GM19438 (cell line): ENCODE results near the gene OTUB1.

Experiments
- ATAC-seq: cut with Tn5 transposase; IDR thresholded peaks from one replicate; pipeline ENCODE4 v1.9.1; 2021; ENCODE audit warnings: low read depth; ENCODE audit not compliant: unreplicated experiment

Gene OTUB1

DNA sequence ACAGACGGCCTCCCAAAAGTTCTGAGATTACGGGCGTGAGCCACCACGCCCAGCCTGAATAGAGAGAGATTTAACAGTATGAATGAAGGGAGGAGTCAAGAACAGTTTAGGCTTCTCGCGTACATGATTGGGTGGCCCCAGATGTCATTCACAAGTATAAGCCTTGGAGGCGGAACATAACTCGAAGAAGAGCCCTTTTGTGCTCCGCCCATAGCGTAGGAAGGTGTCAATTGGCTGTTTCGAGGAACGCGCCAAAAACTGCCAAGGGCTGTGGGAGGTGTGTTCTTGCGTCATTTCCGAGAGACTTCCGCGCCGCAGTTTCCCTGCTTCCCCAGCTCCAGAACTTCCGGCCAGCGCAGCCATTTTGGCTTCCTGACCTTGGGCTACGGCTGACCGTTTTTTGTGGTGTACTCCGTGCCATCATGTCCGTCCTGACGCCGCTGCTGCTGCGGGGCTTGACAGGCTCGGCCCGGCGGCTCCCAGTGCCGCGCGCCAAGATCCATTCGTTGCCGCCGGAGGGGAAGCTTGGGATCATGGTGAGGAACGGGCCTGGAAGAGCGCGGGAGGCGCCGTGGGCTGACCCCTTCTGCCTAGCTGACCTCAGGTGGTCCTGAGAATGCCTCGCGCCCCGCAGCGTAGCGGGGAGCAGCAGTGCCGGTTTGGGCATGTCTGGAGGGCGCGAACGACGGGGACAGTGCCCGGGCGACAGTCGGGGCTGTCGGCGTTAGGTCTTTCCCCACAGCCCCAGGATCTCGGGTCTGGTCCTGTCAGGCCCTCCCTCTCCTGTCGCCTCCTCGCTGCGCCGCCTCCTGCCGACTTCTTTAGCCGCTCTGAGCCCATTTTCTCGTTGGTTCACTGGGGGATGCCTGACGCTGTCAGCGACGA lies 11.7 kb upstream of the OTUB1 start, which contains the start of gene COX8A:
COX8A (plus strand) TSS at position 362 of the 885 bp plus-strand sequence; CDS start at position 423, 61 bp downstream.
- ATAC-seq: peak; percentile 97

DNA sequence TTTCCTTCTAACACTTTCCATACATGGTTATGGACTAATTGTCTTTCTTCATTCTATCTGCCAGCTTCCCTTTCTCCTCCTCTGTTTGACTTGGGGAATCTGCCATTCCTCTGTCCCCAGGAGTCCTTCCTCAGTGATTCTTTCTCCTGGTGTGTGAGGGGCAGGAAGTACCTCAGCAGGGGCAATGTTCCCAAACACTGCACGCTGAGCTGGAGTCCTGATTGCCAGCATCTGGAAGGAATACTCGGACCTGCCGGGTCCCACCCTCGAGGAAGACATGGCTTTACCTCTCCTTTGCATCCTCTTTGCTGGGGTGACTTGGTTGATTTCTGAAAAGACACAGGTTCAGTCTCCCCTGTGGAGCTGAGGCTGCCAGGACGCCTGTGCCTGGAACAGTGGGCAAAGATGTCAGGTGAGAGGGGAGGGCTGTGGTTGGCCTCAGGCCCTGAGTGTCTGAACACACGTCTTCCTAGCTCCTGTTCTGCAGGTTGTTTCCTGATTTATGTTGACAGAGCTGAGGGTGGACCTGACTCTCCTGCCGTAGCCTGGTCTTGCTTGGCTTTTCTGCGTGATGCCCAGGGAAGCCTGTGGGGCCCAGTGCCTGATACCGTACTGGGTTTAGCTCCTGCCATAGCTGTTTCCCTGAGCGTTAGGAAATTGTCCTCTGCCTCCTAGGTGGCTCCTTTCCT lies 7.5 kb upstream of the OTUB1 start:
- ATAC-seq: no peak

DNA sequence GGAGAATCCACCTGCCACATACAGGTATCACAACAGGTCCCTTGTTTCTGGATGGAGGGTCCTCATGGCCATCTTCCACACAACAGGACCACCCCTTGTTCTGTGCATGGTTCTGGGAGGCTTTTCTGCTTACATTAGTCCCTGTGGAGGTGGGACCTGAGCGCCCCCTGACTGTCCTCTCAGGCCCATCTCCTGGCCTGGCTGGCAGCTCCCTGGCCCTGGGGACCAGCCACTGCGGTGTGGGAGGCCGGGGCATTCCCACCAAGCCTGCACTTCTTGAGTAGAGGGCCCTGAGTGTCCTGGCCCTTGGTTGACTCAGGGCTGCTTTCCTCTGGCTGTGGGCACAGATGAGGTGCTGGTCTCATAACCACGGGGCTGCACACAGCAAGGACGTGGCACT lies 6.8 kb upstream of the OTUB1 start:
- no peak for ATAC-seq

DNA sequence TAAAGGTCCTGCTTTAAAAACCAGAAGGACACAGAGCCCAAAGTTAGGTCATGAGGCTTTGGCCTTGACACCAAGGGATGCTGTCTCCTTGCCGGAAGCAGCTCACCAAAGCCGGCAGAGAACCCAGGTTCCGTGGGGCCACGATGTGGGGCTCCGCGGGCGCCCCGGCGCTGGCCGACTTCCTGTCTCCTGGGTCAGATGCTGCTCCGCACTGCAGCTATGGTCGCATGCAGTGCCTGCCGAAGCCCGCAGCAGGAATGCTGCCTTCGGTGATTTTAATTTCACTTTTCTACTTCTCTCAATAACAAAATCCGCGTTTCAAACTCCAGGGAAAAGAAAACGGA lies 454 bp upstream of the OTUB1 start:
- ATAC-seq: peak; percentile 50

DNA sequence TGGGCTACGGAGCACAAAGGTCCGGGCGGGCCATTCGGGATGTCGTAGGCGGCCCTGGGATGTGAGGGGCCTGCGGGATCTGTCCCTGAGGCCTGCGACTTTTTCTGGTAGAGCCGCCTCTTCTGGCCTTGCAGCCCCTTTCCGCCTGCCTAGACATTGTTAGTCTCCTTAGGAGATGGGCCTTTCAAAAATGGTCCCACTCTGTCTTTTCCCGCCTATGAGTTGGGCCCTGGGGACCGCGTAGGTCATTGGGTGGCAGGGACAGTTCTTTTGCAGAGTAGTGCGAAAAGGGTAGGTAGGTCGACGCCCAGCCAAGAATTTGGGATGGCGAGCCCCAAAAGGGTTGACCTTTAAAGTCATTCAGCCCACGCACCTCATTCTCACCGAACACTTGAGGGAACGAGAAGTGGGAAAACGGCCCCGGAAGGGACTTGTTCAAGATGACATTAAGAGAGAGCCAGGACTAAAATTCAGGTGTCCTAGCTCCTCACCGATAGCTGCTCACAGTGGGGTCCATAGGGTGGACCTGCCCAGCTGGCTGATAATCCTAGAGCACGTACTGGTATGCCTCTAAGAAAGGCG lies 785 bp downstream of the OTUB1 start:
- ATAC-seq: no peak

DNA sequence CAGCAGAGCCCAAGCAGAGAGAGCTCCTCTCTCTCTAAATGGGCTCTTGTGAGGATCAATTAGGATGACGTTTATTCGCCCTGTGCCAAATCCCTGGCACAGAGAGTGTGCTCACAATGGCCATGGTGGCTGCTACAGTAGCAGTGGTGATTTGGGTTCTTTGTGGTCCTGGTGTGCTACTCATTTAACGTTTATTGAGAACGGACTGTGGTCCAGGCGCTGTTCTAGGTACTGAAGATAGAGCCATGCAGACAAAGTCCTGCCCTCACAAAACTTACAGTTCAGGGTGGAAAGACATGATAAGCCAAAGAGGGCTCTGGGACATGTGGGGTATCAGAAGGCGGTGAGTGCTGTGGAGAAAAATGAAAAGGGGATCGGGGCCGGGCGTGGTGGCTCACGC lies 5.3 kb downstream of the OTUB1 start:
- no peak for ATAC-seq

DNA sequence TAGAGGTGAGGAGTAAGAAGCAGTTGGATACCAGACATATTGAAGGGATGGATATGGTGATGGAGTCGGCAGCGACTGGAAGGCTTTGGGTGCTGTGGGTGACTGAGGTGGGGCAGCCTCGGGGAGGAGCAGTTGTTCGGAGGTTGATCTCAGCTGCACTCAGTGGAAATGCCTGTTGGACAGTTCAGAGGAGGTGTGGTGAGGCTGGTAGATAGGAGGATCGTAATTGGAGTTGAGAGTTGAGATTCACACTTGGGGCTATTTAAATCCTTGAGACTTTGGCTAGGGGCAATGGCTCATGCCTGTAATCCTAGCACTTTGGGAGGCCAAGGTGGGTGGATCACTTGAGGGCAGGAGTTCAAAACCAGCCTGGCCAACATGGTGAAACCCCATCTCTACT lies 6.9 kb downstream of the OTUB1 start:
- no peak for ATAC-seq

DNA sequence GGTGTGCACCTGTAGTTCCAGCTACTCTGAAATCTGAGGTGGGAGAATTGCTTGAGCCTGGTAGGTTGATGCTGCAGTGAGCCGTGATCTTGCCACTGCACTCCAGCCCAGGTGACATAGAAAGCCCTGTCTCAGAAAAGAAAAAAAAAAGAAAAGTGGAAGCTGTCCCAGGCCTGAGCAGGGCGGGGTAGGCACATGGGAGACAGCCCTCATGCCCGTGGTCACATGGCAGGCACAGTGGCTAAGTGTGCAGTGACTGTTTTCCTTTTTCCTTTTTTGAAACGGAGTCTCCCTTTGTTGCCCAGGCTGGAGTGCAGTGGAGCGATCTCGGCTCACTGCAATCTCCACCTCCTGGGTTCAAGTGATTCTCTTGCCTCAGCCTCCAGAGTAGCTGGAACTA lies 7.8 kb downstream of the OTUB1 start:
- no peak for ATAC-seq

DNA sequence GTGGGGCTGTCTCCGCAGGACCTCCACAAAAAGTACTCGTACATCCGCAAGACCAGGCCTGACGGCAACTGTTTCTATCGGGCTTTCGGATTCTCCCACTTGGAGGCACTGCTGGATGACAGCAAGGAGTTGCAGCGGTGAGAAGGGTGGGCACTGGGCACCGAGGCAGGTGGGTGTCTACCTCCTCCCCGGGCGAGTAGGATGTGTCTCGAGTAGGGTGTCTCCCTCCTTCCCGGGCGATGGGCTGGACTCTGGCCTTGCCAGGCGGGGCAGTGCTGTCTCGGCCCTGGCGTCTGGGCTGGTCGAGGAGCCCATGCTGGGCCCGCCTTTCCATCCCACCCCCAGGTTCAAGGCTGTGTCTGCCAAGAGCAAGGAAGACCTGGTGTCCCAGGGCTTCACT lies 10.3 kb downstream of the OTUB1 start:
- no peak for ATAC-seq

DNA sequence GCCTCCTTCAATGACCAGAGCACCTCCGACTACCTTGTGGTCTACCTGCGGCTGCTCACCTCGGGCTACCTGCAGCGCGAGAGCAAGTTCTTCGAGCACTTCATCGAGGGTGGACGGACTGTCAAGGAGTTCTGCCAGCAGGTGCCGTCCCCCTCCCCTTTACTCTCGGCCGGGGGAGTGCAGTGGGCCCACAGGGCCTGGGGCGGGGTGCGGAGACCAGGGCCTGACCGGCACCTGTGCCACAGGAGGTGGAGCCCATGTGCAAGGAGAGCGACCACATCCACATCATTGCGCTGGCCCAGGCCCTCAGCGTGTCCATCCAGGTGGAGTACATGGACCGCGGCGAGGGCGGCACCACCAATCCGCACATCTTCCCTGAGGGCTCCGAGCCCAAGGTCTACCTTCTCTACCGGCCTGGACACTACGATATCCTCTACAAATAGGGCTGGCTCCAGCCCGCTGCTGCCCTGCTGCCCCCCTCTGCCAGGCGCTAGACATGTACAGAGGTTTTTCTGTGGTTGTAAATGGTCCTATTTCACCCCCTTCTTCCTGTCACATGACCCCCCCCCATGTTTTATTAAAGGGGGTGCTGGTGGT lies 11.0 kb downstream of the OTUB1 start:
- no peak for ATAC-seq

DNA sequence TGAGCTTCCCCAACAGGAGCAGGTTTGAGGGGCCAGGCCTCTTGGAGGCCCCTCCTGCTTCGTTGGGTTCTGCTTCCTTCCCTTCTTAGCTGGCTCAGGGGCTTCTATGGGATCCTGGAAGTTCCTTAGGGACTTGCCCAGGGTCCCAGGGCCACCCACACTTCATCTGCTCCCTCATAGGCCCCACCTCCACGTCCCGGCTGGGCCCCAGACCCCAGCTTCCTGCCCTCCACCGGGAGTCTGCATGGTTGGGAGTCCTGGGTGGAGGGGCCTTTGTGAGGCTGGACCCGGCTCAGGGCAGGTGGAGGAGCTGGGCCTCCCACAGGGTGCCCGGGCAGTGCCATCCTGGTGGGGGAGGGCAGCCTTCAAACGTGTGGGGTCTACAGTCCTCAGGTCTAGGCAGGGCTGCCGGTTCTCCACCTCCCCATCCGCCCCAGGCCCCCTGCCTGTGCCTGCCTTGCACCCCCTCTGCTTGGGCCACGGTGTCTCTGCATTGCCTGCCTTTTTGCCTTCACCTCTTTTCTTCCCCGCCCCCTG lies 11.6 kb downstream of the OTUB1 start:
- ATAC-seq: no peak

DNA sequence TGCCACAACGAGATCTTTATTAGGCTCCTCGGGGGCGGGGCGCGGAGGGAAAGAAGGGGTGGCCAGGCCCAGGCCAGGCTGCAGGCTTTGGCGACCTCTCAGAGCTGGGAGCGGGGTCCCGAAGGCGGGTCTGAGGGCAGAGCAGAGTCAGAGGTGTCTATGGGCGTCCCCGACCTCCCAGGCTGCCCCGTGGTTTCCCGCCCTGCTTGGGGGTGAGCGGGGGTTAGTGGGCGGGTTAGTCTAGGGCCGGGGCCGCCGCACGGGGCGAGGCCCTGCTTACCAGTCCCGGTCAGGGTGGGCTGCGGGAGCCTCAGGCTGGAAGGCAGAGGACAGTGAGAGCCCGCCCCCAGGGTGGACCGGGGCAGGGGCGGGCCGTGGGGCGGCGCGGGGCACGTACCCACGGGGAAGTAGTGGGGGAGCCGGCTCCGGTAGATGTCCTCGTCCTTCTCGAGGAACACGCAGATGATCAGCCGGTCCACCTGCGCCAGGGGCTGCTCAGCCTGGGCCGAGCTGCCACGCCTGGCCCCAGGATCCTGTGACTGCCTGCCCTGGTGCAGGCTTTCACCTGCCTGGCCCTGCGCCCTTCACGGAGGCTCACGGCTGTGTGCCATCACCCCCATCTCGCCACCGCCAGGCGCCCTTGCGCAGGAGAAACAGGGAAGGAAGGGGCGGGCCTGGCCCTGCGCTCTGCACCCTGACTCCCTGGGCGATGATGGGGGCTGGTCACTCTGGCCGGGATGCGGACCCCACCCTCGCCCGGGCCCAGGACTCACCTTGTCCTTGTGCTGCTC lies 12.5 kb downstream of the OTUB1 start:
- ATAC-seq: no peak

DNA sequence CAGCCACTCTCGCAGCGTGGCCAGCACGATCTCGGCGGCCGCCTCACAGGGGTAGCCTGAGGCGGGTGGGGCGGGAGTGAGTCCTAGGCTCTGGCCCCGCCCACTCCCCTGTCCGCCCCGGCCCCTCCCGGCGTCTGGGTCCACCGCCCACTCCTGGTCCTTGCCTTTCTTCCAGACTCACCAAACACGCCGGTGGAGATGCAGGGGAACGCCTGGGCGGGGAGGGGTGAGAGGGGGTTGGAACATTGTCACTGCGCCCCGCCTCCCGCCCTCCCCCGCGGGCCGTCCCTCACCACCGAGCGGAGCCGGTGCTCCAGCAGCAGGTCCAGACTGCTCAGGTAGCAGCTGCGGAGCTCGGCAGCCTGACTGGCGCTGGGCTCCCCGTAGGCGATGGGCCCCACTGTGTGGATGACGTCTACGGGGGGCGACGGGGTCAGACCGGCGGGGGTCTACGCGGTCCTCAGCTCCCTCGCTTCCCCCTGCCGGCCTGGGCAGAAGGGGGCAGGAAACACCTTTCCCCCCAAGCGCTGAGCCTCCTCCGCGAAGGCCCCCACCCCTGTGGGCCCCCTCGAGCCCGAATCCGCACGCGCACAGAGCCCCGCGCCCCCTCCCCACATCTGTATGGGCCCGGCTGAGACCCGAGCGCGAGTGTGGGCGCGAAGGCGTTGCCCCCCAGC lies 13.2 kb downstream of the OTUB1 start:
- ATAC-seq: no peak

DNA sequence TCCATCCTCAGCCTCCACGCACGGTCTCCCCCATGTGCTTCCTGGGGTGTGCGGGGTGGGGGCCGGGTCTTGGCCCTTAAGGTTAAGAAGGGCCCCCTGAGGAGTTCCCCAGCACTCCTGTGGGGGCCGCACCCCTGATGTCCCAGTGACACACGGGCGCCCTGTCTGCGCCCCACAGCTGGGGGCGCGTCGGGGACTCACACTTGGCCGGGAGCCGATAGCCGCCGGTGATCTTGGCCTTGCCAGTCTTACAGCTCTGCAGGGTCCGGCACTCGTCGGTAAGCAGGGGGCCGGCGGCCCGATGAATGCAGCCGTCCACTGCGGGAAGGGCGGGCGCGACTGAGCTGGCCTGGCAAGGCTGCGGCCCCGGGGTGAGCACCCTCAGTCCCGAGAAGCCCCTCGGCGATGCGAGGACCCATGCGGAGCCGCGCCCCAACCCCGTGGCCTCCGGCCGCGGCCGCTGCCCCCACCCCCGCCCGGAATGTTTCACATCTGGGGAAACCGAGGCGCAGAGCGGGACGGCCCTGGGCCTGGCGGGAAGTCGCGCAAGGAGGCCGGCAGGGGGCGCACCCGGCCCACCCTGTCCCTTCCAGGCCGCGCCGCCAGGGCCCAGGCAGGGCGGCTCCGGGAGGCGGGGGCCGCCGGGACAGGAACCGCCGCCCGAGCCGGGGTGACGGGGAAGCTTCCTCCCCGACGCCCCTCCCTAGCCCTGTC lies 13.9 kb downstream of the OTUB1 start:
- ATAC-seq: no peak

DNA sequence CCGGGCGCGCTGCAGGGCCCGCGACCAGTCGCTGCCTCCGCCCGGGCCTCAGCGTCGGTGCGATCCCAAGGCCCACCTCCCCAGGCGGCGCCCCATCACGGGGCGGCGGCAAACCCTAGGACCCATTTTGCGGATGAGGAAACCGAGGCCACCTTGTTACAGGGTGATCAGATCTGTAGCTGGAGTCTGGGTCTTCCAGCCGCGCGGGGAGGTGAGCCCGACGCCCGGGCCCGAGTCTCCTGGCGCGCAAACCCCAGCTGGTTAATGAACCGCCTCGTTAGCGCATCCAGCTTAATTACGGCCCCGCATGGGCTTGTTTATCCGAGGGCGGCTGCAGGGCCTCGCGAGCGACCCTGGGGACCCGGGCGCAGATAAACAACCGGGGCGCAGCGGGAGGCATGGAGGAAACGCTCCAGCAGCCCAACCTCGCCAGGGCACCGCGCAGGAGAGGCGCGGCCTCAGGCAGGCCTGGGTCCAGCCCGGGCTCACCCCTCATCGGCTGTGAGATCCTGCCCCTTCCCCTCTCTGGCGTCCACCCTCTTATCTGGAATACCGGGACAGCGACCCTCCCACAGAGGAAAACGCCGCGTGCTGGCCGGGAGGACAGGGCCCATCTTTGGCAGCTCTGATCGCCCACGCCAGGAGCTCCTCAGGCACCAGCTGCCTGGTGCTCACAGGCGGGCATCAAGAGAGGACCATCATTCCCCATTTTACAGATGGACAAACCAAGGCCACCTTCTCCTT lies 14.7 kb downstream of the OTUB1 start:
- no peak for ATAC-seq

DNA sequence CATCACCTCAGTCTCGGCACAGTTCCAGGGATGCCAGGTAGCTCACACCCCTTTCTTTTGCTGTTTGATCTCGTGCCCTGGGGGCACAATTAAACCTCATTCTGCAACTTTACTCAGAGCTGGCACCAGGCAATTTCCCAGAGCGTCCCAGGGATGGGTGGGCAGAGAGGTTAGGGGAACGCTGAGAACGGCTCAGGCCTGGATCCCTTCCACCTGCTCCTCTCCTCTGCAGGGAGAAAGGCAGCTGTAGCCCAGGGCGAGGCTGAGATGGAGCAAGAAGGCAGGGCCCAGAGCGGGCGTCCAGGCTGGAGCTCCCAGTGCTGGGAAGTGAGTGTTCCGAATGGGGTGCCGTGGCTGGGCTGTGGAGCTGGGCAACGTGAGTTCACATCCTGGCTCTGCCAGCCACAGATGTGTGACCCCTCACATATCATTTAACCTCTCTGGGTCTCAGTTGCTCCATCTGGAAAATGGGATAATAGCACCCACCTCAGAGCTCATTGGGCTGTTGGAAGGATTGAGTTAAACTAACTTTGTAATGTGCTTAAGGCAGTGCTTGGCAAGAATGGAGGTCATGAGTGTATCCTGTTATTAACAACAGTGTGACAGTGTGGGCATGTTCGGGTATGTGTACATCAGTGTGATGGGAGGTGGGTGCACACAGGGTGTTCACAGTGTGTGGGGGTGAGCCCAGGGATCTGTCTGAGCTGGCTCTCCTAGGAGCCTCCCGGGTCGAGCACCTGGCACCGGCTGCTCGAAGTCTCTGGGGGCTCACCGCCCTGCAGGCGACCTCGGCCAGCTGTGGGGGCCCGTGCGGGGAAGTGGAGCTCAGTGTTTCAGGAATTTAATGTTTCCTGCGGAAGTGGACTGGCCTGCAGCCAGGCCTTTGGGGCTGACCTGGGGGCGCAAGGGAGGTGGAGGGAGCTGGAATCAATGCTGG lies 15.5 kb downstream of the OTUB1 start:
- no peak for ATAC-seq
